Body of pancreas (tissue), 4 donors: Measurements from ENCODE around the gene SCN3A. TPM values are rescaled to one million over a fixed set of nuclear protein-coding genes. Genes with fewer than 3 reads are reported as not detected.

Experiments used
- ATAC-seq: fragments of 150-250 bp; one replicate; pipeline ENCODE4 v1.9.1; 2016
- DNase-seq, 4 donors: peaks; one replicate each; pipeline ENCODE4 v3.0.0-alpha.2; 2019
- H3K27ac ChIP-seq, 4 donors: fragments of 200-600 bp; sonication (generic); 1 replicate in 3 of 4; 2 replicates in 1 of 4; pipeline versions ENCODE4 v1.5.1 to v1.6.1; 2016 to 2019; ENCODE audit warnings: mild to moderate bottlenecking in 1 of 4, mixed read lengths in 1 of 4, moderate library complexity in 1 of 4
- H3K27me3 ChIP-seq, 2 donors: fragments of 200-600 bp; sonication (generic); one replicate each; pipeline ENCODE4 v1.6.0; 2016; ENCODE audit warnings: mild to moderate bottlenecking in 1 of 2
- H3K36me3 ChIP-seq, 2 donors: fragments of 200-600 bp; sonication (generic); replicated peaks in 1 of 2; 2 replicates each; pipeline ENCODE4 v1.5.1; 2016; ENCODE audit warnings: low read depth in 2 of 2; ENCODE audit not compliant: insufficient read depth in 1 of 2
- H3K4me1 ChIP-seq: fragments of 200-600 bp; sonication (generic); one replicate; pipeline ENCODE4 v1.6.0; 2016
- H3K4me3 ChIP-seq, 2 donors: fragments of 200-600 bp; sonication (generic); 1 replicate in 1 of 2; 2 replicates in 1 of 2; pipeline ENCODE4 v1.5.1; 2016 to 2019
- H3K9me3 ChIP-seq, 3 donors: fragments of 200-600 bp; sonication (generic); 1 replicate in 2 of 3; 2 replicates in 1 of 3; pipeline ENCODE4 v1.5.1; 2016
- POLR2A ChIP-seq, 3 donors: fragments of 450-650 bp; IDR thresholded peaks; one replicate each; pipeline ENCODE4 v1.6.1; 2016; ENCODE audit warnings: antibody characterized with exemption in 3 of 3, mild to moderate bottlenecking in 2 of 3
- WGBS, 2 donors: methylation state at CpG; one replicate each; pipeline ENCODE4 v1.1.5; 2017; 5-methylcytosine and 5-hydroxymethylcytosine counted together
- intact Hi-C: fragments of 100-400 bp; cut with DNase I; formaldehyde crosslinking; loops from one replicate; pipeline ENCODE4 v1.15.1; 2023
- total RNA-seq, 2 donors: library from RNA; depleted of rRNA; stranded (reverse); fragments of >200 nt; gene quantifications; one replicate each; pipeline ENCODE4 v1.1.0, GENCODE V29; 2016
- TF ChIP-seq, protein P1 (sequence below), 7 experiments: fragments of 450-650 bp in 4 of 7; fragments of 200-600 bp in 3 of 7; sonication (generic) in 3 of 7; IDR thresholded peaks; one replicate each; pipeline ENCODE4 v1.5.1; 2016 to 2019; ENCODE audit warnings: antibody characterized with exemption in 7 of 7

SCN3A gene
- total RNA-seq, 2 donors from 2014 or later = 0.33 to 0.52 TPM

GRCh38 chr2:165064743-165065142 is 139.1 kb downstream of the SCN3A start:
- Histone ChIP-seq H3K4me3 (no peak overlapping the region), H3K27ac (no peak overlapping the region), H3K9me3 (no peaks in the 10 kb centered on the region), H3K36me3 (no peaks in the 10 kb centered on the region), H3K4me1 (peaks cover 6% of the 10 kb centered on the region), H3K27me3 (no peaks in the 10 kb centered on the region)
- no peak for ATAC-seq
- WGBS, 2 donors = 78 to 79% methylated on average over 3 of the region's 3 CpGs
- TF ChIP-seq, protein P1, sequence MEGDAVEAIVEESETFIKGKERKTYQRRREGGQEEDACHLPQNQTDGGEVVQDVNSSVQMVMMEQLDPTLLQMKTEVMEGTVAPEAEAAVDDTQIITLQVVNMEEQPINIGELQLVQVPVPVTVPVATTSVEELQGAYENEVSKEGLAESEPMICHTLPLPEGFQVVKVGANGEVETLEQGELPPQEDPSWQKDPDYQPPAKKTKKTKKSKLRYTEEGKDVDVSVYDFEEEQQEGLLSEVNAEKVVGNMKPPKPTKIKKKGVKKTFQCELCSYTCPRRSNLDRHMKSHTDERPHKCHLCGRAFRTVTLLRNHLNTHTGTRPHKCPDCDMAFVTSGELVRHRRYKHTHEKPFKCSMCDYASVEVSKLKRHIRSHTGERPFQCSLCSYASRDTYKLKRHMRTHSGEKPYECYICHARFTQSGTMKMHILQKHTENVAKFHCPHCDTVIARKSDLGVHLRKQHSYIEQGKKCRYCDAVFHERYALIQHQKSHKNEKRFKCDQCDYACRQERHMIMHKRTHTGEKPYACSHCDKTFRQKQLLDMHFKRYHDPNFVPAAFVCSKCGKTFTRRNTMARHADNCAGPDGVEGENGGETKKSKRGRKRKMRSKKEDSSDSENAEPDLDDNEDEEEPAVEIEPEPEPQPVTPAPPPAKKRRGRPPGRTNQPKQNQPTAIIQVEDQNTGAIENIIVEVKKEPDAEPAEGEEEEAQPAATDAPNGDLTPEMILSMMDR (IDR thresholded peaks at IDR 0.05) = no peak
- no peak for TF ChIP-seq POLR2A (IDR thresholded peaks at IDR 0.05)
- intact Hi-C loops = no loop called here
- no peak for DNase-seq

DNA sequence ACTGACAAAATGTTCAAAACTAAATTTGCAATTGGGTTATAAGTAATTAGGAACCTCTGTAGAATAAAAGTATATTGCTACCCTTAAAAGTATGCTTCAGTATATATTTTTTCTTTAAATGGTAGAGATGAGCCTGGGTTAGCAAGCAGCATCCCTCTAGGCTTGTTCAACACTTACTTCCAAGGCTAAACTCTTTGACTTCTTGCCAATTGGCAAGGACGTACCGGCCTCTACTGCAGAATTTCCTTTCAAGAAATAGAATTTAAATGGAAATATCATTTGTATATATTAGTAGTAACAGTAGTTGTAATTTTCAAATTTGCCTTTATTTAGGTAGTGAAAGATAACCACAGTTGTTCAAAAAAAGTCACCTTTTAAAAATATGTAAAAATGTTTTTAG is 143.4 kb downstream of the SCN3A start:
- Histone ChIP-seq H3K27me3 (no peaks in the 10 kb centered on the region), H3K27ac (no peak overlapping the region), H3K36me3 (no peaks in the 10 kb centered on the region), H3K4me1 (peaks cover 1% of the 10 kb centered on the region), H3K4me3 (no peak overlapping the region), H3K9me3 (no peaks in the 10 kb centered on the region)
- 55 to 62% methylated on average over 2 of the region's 2 CpGs for WGBS, 2 donors
- no peak for ATAC-seq
- intact Hi-C loops = no loop called here
- TF ChIP-seq, protein P1 (IDR thresholded peaks at IDR 0.05) = no peak
- no peak for TF ChIP-seq POLR2A (IDR thresholded peaks at IDR 0.05)
- DNase-seq = no peak

GRCh38 chr2:165058476-165059265 is 145.2 kb downstream of the SCN3A start:
- Histone ChIP-seq H3K27ac (no peak overlapping the region), H3K4me3 (no peak overlapping the region), H3K9me3 (no peaks in the 10 kb centered on the region), H3K27me3 (no peaks in the 10 kb centered on the region), H3K36me3 (no peaks in the 10 kb centered on the region), H3K4me1 (peaks cover 14% of the 10 kb centered on the region)
- TF ChIP-seq POLR2A (IDR thresholded peaks at IDR 0.05) = no peak
- TF ChIP-seq, protein P1 (IDR thresholded peaks at IDR 0.05) = no peak
- DNase-seq (no peak), ATAC-seq (no peak)
- 58 to 59% methylated on average over 2 of the region's 2 CpGs for WGBS, 2 donors
- intact Hi-C loops = no loop called here

GRCh38 chr2:165057931-165058330 is 145.9 kb downstream of the SCN3A start:
- 70 to 72% methylated on average over 3 of the region's 3 CpGs for WGBS, 2 donors
- no peak for ATAC-seq
- intact Hi-C loops = no loop called here

More at GRCh38 chr2:165057931-165058330, 145.9 kb downstream of the SCN3A start:
- peaks cover 14% of the 10 kb centered on the region for H3K4me1 ChIP-seq
- TF ChIP-seq POLR2A (IDR thresholded peaks at IDR 0.05) = no peak
- TF ChIP-seq, protein P1 (IDR thresholded peaks at IDR 0.05) = no peak
- no peak overlapping the region for H3K4me3 ChIP-seq
- no peaks in the 10 kb centered on the region for H3K27me3 ChIP-seq
- no peak for DNase-seq
- no peaks in the 10 kb centered on the region for H3K9me3 ChIP-seq
- H3K36me3 ChIP-seq = no peaks in the 10 kb centered on the region
- no peak overlapping the region for H3K27ac ChIP-seq
